H1 (cell line): Measurements from ENCODE around the gene MYMX. TPM values are rescaled to one million over a fixed set of nuclear protein-coding genes. Genes with fewer than 3 reads are reported as not detected.

Source experiments
- CTCF ChIA-PET: fragments of 300-600 bp; sonication (Branson Sonifier 250); formaldehyde crosslinking; loops from one replicate; lab custom pipeline; 2021; ENCODE audit not compliant: partially characterized antibody; lab: Charles Lee
- POLR2A ChIA-PET: fragments of 300-600 bp; sonication (Branson Sonifier 250); formaldehyde crosslinking; loops from one replicate; lab custom pipeline; 2021; ENCODE audit warnings: inconsistent platforms; ENCODE audit not compliant: partially characterized antibody; lab: Charles Lee
- DNase-seq, 2 experiments: peaks; one replicate each; pipeline versions ENCODE4 v3.0.0 to v3.0.0-alpha.2; 2010 to 2022; ENCODE audit warnings: low spot score in 2 of 2, low read depth in 1 of 2, mixed read lengths in 1 of 2
- FAIRE-seq: peaks from 2 replicates; lab custom pipeline; 2011; peaks lifted over from hg19 to GRCh38; lab: Jason Lieb, UNC
- H2AFZ ChIP-seq: 2 replicates; pipeline ENCODE4 v1.8.1; 2012; ENCODE audit warnings: low read length, inconsistent platforms
- H2AK5ac ChIP-seq: 2 replicates; pipeline ENCODE4 v1.6.1; 2013; ENCODE audit warnings: low read depth, low read length
- H2BK120ac ChIP-seq: replicated peaks from 2 replicates; pipeline ENCODE3; 2013; ENCODE audit warnings: low read depth, low read length, inconsistent platforms
- H2BK12ac ChIP-seq: 2 replicates; pipeline ENCODE4 v1.6.1; 2013; ENCODE audit warnings: low read depth, low read length
- H2BK15ac ChIP-seq: 2 replicates; pipeline ENCODE4 v1.6.1; 2013; ENCODE audit warnings: low read length
- H2BK20ac ChIP-seq: 2 replicates; pipeline ENCODE4 v1.6.1; 2013; ENCODE audit warnings: low read length
- H2BK5ac ChIP-seq: 2 replicates; pipeline ENCODE4 v1.6.1; 2013; ENCODE audit warnings: low read depth, low read length
- H3K14ac ChIP-seq: 2 replicates; pipeline ENCODE4 v1.6.1; 2013; ENCODE audit warnings: inconsistent platforms; ENCODE audit not compliant: insufficient read length
- H3K18ac ChIP-seq: 2 replicates; pipeline ENCODE4 v1.6.1; 2013; ENCODE audit warnings: low read length; ENCODE audit errors: extremely low read depth
- H3K23ac ChIP-seq: 2 replicates; pipeline ENCODE4 v1.6.1; 2013; ENCODE audit warnings: inconsistent platforms; ENCODE audit not compliant: insufficient read length
- H3K23me2 ChIP-seq: 2 replicates; pipeline ENCODE4 v1.6.1; 2013; ENCODE audit warnings: low read depth, low read length
- H3K27ac ChIP-seq: 2 replicates; pipeline ENCODE4 v1.6.1; 2011; ENCODE audit warnings: low read depth, low read length, inconsistent platforms
- H3K27me3 ChIP-seq, 4 experiments: replicated peaks in 1 of 4; 1 replicate in 1 of 4; 2 replicates in 3 of 4; pipeline versions ENCODE4 v1.6.1 to v1.8.1; 2011 to 2013; ENCODE audit warnings: low read length in 3 of 4, mild to moderate bottlenecking in 3 of 4, inconsistent platforms in 2 of 4, mixed read lengths in 2 of 4, moderate library complexity in 1 of 4; ENCODE audit not compliant: control insufficient read depth in 3 of 4, insufficient read depth in 3 of 4; ENCODE audit errors: extremely low read depth in 1 of 4
- H3K36me3 ChIP-seq, 4 experiments: 2 replicates each; pipeline versions ENCODE4 v1.6.1 to v1.8.1; 2011 to 2013; ENCODE audit warnings: mild to moderate bottlenecking in 4 of 4, low read length in 3 of 4, moderate library complexity in 2 of 4, control low read depth in 1 of 4, inconsistent platforms in 1 of 4; ENCODE audit not compliant: insufficient read depth in 4 of 4, control insufficient read depth in 2 of 4
- H3K4ac ChIP-seq: replicated peaks from 2 replicates; pipeline ENCODE3; 2013; ENCODE audit warnings: low read length, low read depth, mixed read lengths, inconsistent platforms; ENCODE audit not compliant: insufficient read length
- H3K4me1 ChIP-seq, 4 experiments: replicated peaks in 1 of 4; 1 replicate in 1 of 4; 2 replicates in 3 of 4; pipeline versions ENCODE4 v1.6.1 to v1.8.1; 2011 to 2013; ENCODE audit warnings: low read length in 3 of 4, inconsistent platforms in 2 of 4, mixed read lengths in 1 of 4; ENCODE audit not compliant: insufficient read depth in 4 of 4, control insufficient read depth in 3 of 4
- H3K4me2 ChIP-seq, 2 experiments: 2 replicates each; pipeline versions ENCODE4 v1.6.1 to v1.8.1; 2011 to 2013; ENCODE audit warnings: low read depth in 2 of 2, low read length in 2 of 2, control low read depth in 1 of 2, inconsistent platforms in 1 of 2, mild to moderate bottlenecking in 1 of 2; ENCODE audit not compliant: insufficient read depth in 1 of 2
- H3K4me3 ChIP-seq, 4 experiments: fragments of 200-600, 300-600 bp in 1 of 4; sonication (generic), shearing (Covaris generic), sonication (Bioruptor Twin) in 1 of 4; 2 replicates each; pipeline versions ENCODE4 v1.5.1 to v1.8.1; 2011 to 2016; ENCODE audit warnings: low read length in 4 of 4, low read depth in 3 of 4, control low read depth in 2 of 4, inconsistent platforms in 2 of 4, mild to moderate bottlenecking in 2 of 4, mixed read lengths in 1 of 4, moderate library complexity in 1 of 4; ENCODE audit not compliant: insufficient read depth in 2 of 4; ENCODE audit errors: extremely low read depth in 1 of 4
- H3K56ac ChIP-seq: replicated peaks from 2 replicates; pipeline ENCODE3; 2013; ENCODE audit warnings: low read depth, mild to moderate bottlenecking, mixed read lengths, low read length, inconsistent platforms; ENCODE audit not compliant: insufficient read length
- H3K79me1 ChIP-seq: 2 replicates; pipeline ENCODE4 v1.6.1; 2013; ENCODE audit warnings: low read depth, low read length, control low read depth
- H3K79me2 ChIP-seq, 2 experiments: 2 replicates each; pipeline versions ENCODE4 v1.6.1 to v1.8.1; 2012 to 2013; ENCODE audit warnings: low read length in 2 of 2, mild to moderate bottlenecking in 2 of 2, inconsistent platforms in 1 of 2; ENCODE audit not compliant: insufficient read depth in 2 of 2, control insufficient read depth in 1 of 2
- H3K9ac ChIP-seq, 4 experiments: replicated peaks in 1 of 4; 1 replicate in 1 of 4; 2 replicates in 3 of 4; pipeline versions ENCODE4 v1.6.1 to v1.8.1; 2011 to 2013; ENCODE audit warnings: low read depth in 3 of 4, low read length in 3 of 4, control low read depth in 2 of 4, mild to moderate bottlenecking in 2 of 4, moderate library complexity in 2 of 4, inconsistent platforms in 1 of 4; ENCODE audit errors: extremely low read depth in 1 of 4
- H3K9me3 ChIP-seq, 2 experiments: 2 replicates each; pipeline versions ENCODE4 v1.6.1 to v1.8.1; 2012 to 2013; ENCODE audit warnings: mild to moderate bottlenecking in 2 of 2, moderate library complexity in 2 of 2, control low read depth in 1 of 2, inconsistent platforms in 1 of 2, low read depth in 1 of 2, low read length in 1 of 2, mixed read lengths in 1 of 2; ENCODE audit not compliant: insufficient read depth in 2 of 2
- H4K20me1 ChIP-seq, 2 experiments: replicated peaks in 1 of 2; 2 replicates each; pipeline versions ENCODE3 to v1.8.1; 2011 to 2013; ENCODE audit warnings: inconsistent platforms in 2 of 2, low read length in 2 of 2, mild to moderate bottlenecking in 1 of 2; ENCODE audit not compliant: insufficient read depth in 2 of 2, control insufficient read depth in 1 of 2
- H4K5ac ChIP-seq: 2 replicates; pipeline ENCODE4 v1.6.1; 2013; ENCODE audit warnings: low read length, low read depth, mixed read lengths, inconsistent platforms; ENCODE audit not compliant: insufficient read length
- H4K8ac ChIP-seq: 2 replicates; pipeline ENCODE4 v1.8.0; 2013; ENCODE audit warnings: mild to moderate bottlenecking, moderate library complexity, low read length, inconsistent platforms; ENCODE audit not compliant: insufficient read depth; ENCODE audit errors: extremely low read depth
- H4K91ac ChIP-seq: replicated peaks from 2 replicates; pipeline ENCODE3; 2013; ENCODE audit warnings: low read length, mixed read lengths, inconsistent platforms; ENCODE audit not compliant: insufficient read length
- BCL11A ChIP-seq, 2 experiments: IDR thresholded peaks; one replicate each; pipeline ENCODE4 v1.6.1; 2011; ENCODE audit warnings: low read depth in 2 of 2, low read length in 2 of 2, mild to moderate bottlenecking in 2 of 2
- CBX5 ChIP-seq: fragments of 300-800, 300-1000 bp; sonication (generic); IDR thresholded peaks from 2 replicates; pipeline ENCODE4 v1.7.1; 2016; ENCODE audit warnings: antibody characterized with exemption, low read length, low read depth
- MAFK ChIP-seq: IDR thresholded peaks from 2 replicates; pipeline ENCODE4 v1.6.1; 2012; ENCODE audit warnings: low read depth, mild to moderate bottlenecking, improper control_type of control experiment, low read length
- PHF8 ChIP-seq: fragments of 200-600 bp; sonication (generic); conservative IDR thresholded peaks from 2 replicates; pipeline ENCODE4 v1.7.1; 2012; ENCODE audit warnings: low read depth, mild to moderate bottlenecking, inconsistent platforms, low read length, moderate library complexity
- POLR2A ChIP-seq, 2 experiments: IDR thresholded peaks; 1 replicate in 1 of 2; 2 replicates in 1 of 2; pipeline ENCODE4 v1.6.1; 2011; ENCODE audit warnings: low read depth in 2 of 2, low read length in 2 of 2, mild to moderate bottlenecking in 2 of 2; ENCODE audit errors: control extremely low read depth in 1 of 2
- RNF2 ChIP-seq: fragments of 200-900, 300-1000 bp; sonication (generic); IDR thresholded peaks from 2 replicates; pipeline ENCODE4 v1.7.1; 2016; ENCODE audit warnings: borderline replicate concordance, low read depth, mild to moderate bottlenecking, antibody characterized with exemption, low read length; ENCODE audit not compliant: poor library complexity, severe bottlenecking; ENCODE audit errors: missing control alignments
- SAP30 ChIP-seq: fragments of 300-600 bp; sonication (generic); IDR thresholded peaks from 2 replicates; pipeline ENCODE4 v1.7.1; 2012; ENCODE audit warnings: low read length, moderate library complexity, mild to moderate bottlenecking, inconsistent platforms; ENCODE audit not compliant: insufficient read depth, insufficient replicate concordance
- TCF12 ChIP-seq: IDR thresholded peaks from 2 replicates; pipeline ENCODE4 v1.6.1; 2011; ENCODE audit warnings: low read depth, mild to moderate bottlenecking, low read length
- WGBS, 2 experiments: shearing (Covaris generic) in 1 of 2; methylation state at CpG; one replicate each; pipeline versions ENCODE4 v1.1.6 to v1.1.7; 2013 to 2015; ENCODE audit warnings: low lambda C conversion rate in 2 of 2, mixed read lengths in 2 of 2, inconsistent platforms in 1 of 2, low coverage in 1 of 2, missing lambda C conversion rate in 1 of 2; ENCODE audit not compliant: insufficient replicate concordance in 2 of 2, insufficient coverage in 1 of 2, insufficient read length in 1 of 2; ENCODE audit errors: extremely low coverage in 1 of 2, missing lambda C conversion rate in 1 of 2; 5-methylcytosine and 5-hydroxymethylcytosine counted together
- polyA plus RNA-seq, 7 experiments: library from polyadenylated mRNA; depleted of rRNA in 3 of 7; stranded (reverse) in 5 of 7; unstranded in 2 of 7; fragments of >200 nt in 5 of 7; fragments of 200-250 nt in 2 of 7; gene quantifications; 1 replicate in 5 of 7; 2 replicates in 1 of 7; 4 replicates in 1 of 7; pipeline versions ENCODE4 v1.2.1 to v1.2.3, GENCODE V29; 2011 to 2013; ENCODE audit warnings: missing spikeins in 2 of 7, mixed read lengths in 2 of 7
- total RNA-seq: library from RNA; stranded (reverse); fragmentation: NEBNext Ultra II Directional; extraction: Animal tissue kit (Norgen Biotek cat#: 25700); gene quantifications from 2 replicates; pipeline ENCODE4 v1.2.1, GENCODE V29; 2021
- TF ChIP-seq, protein P1 (sequence below): IDR thresholded peaks from 2 replicates; pipeline ENCODE4 v1.6.1; 2012; ENCODE audit warnings: inconsistent platforms
- TF ChIP-seq, protein P2 (sequence below): IDR thresholded peaks from 2 replicates; pipeline ENCODE4 v1.6.1; 2012; ENCODE audit warnings: inconsistent platforms
- TF ChIP-seq, protein P3 (sequence below): IDR thresholded peaks from 2 replicates; pipeline ENCODE4 v1.6.1; 2011; ENCODE audit warnings: low read depth, mild to moderate bottlenecking, low read length; ENCODE audit not compliant: insufficient read depth

MYMX gene
- total and polyA plus RNA-seq, 2 of the 8 experiments (the other 6 are each of a cell fraction or from before 2014, with no cell fraction given), result 4.7 to 6.9 TPM

DNA sequence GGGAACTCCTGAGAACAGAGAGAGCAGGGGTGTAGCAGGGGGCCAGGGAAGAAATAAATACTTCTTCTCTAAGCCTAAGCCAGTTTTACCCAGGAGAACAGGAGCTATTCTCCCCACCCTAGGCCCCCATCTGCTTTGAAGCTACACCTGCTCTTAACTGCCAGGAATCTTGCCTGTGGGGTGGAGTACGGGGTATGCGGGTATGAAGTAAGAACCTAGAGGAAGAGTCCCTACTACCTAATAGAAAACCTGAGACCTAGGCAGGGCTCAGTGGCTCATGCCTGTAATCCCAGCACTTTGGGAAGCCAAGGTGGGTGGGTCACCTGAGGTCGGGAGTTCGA is 8.2 kb downstream of the MYMX start:
- FAIRE-seq (no peak), DNase-seq (no peak)
- no peak overlapping the region for H3K4ac ChIP-seq
- no peak overlapping the region for H3K23ac ChIP-seq
- peak overlapping the region; percentile 94 to 95 for H3K4me2 ChIP-seq
- H2AFZ ChIP-seq, result no peak overlapping the region
- H3K4me1 ChIP-seq, result peaks cover 15 to 46% (median 35%) of the 10 kb centered on the region in 4 experiments
- WGBS, 2 experiments, result 89% methylated on average over 4 of the region's 4 CpGs; no CpG with 5 or more reads in 1 of the 2 experiments
- H3K18ac ChIP-seq, result no peak overlapping the region; the same call in 1 of the 2 replicates
- peaks cover 16% of the 10 kb centered on the region for H3K23me2 ChIP-seq
- H4K8ac ChIP-seq, result no peak overlapping the region
- no peak overlapping the region for H4K5ac ChIP-seq
- H3K79me1 ChIP-seq, result peaks cover 25% of the 10 kb centered on the region
- H3K56ac ChIP-seq, result no peak overlapping the region
- no peak overlapping the region for H2BK120ac ChIP-seq
- H4K20me1 ChIP-seq, result peaks cover 30 to 41% of the 10 kb centered on the region in 2 experiments
- H2BK12ac ChIP-seq, result 0 out of 2 replicates have a peak overlapping the region, but pooled peaks have one; percentile 68
- no peak overlapping the region for H2BK20ac ChIP-seq
- no peaks in the 10 kb centered on the region for H3K27me3 ChIP-seq
- ChIA-PET CTCF (interaction anchor here (0.7 to 19.4 kb wide), 22 partner anchors 9 to 129 kb away, joined by 3 to 287 read pairs (median 8); partner anchors contain the start of genes HSP90AB1, MYMX, SLC35B2 and TMEM151B), POLR2A (interaction anchor here (0.9 to 21.0 kb wide), 14 partner anchors 11 to 100 kb away, joined by 3 to 477 read pairs (median 13); partner anchors contain the start of genes AARS2, HSP90AB1 and SLC35B2)
- no peak overlapping the region for H2AK5ac ChIP-seq
- H2BK15ac ChIP-seq, result no peak overlapping the region
- no peak overlapping the region for H2BK5ac ChIP-seq
- H3K36me3 ChIP-seq, result peaks cover 8 to 19% (median 13%) of the 10 kb centered on the region in 4 experiments; a peak in 6 of 8 replicates
- peak overlapping the region in 1 of 4 experiments; percentile 4; a peak in 1 of 7 replicates for H3K9ac ChIP-seq
- H3K27ac ChIP-seq, result no peak overlapping the region
- no peak overlapping the region for H3K14ac ChIP-seq
- H3K4me3 ChIP-seq, result peak overlapping the region; percentile 65 to 90 (median 78)
- H4K91ac ChIP-seq, result no peak overlapping the region
- no peaks in the 10 kb centered on the region for H3K9me3 ChIP-seq
- peaks cover 10 to 48% of the 10 kb centered on the region in 2 experiments; a peak in 3 of 4 replicates for H3K79me2 ChIP-seq
- TF ChIP-seq CBX5 (no peak), TCF12 (no peak), MAFK (no peak), BCL11A (IDR thresholded peaks at IDR 0.05; ENCODE audit: low read depth in 2 of 2, low read length in 2 of 2) (no peak), SAP30 (no peak), POLR2A (IDR thresholded peaks at IDR 0.05; ENCODE audit: control extremely low read depth in 1 of 2, low read depth in 2 of 2, low read length in 2 of 2) (no peak), PHF8 (no peak), RNF2 (no peak)
- TF ChIP-seq, protein P1, sequence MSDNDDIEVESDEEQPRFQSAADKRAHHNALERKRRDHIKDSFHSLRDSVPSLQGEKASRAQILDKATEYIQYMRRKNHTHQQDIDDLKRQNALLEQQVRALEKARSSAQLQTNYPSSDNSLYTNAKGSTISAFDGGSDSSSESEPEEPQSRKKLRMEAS, result no peak
- TF ChIP-seq, protein P2, sequence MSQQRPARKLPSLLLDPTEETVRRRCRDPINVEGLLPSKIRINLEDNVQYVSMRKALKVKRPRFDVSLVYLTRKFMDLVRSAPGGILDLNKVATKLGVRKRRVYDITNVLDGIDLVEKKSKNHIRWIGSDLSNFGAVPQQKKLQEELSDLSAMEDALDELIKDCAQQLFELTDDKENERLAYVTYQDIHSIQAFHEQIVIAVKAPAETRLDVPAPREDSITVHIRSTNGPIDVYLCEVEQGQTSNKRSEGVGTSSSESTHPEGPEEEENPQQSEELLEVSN, result no peak
- TF ChIP-seq, protein P3, sequence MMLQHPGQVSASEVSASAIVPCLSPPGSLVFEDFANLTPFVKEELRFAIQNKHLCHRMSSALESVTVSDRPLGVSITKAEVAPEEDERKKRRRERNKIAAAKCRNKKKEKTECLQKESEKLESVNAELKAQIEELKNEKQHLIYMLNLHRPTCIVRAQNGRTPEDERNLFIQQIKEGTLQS, result no peak
